OCI-LY7 (cell line): Measurements from ENCODE around the gene UTS2B. TPM values are rescaled to one million over a fixed set of nuclear protein-coding genes. Genes with fewer than 3 reads are reported as not detected.

Source experiments
- BruUV-seq: library from RNA; stranded (reverse); fragments of 400-500 nt; replicated peaks from 2 replicates; lab custom pipeline; 2021; lab: Mats Ljungman, UMichigan
- CTCF ChIA-PET: fragments of 300-600 bp; sonication (Branson Sonifier 250); formaldehyde crosslinking; loops from one replicate; lab custom pipeline; 2022; ENCODE audit warnings: antibody characterized with exemption; ENCODE audit not compliant: unreplicated experiment; lab: Charles Lee
- POLR2A ChIA-PET: fragments of 300-600 bp; sonication (Branson Sonifier 250); formaldehyde crosslinking; loops from one replicate; lab custom pipeline; 2022; ENCODE audit warnings: antibody characterized with exemption; lab: Charles Lee
- DNase-seq: peaks from one replicate; pipeline ENCODE4 v3.0.0-alpha.2; 2015; ENCODE audit warnings: low spot score
- H2AFZ ChIP-seq: fragments of 200-600 bp; sonication (generic), shearing (Covaris generic); 2 replicates; pipeline ENCODE4 v1.6.1; 2014; ENCODE audit warnings: mild to moderate bottlenecking, antibody characterized with exemption, low read length, moderate library complexity
- H3K27ac ChIP-seq: fragments of 200-600 bp; sonication (generic); 2 replicates; pipeline ENCODE4 v1.5.1; 2014; ENCODE audit warnings: mixed run types, low read depth, mild to moderate bottlenecking, moderate library complexity, low read length, inconsistent platforms; ENCODE audit not compliant: poor library complexity, severe bottlenecking
- H3K36me3 ChIP-seq: fragments of 200-600 bp; sonication (generic); 2 replicates; pipeline ENCODE4 v1.6.1; 2014; ENCODE audit warnings: mild to moderate bottlenecking, antibody characterized with exemption, low read length, moderate library complexity, mixed read lengths; ENCODE audit not compliant: insufficient read depth
- H3K4me1 ChIP-seq: fragments of 200-600 bp; sonication (generic); 2 replicates; pipeline ENCODE4 v1.5.1; 2014; ENCODE audit warnings: mild to moderate bottlenecking, low read length; ENCODE audit not compliant: insufficient read depth, poor library complexity, severe bottlenecking
- H3K4me2 ChIP-seq: fragments of 200-600 bp; sonication (generic); 2 replicates; pipeline ENCODE4 v1.6.1; 2014; ENCODE audit warnings: mild to moderate bottlenecking, low read length
- H3K4me3 ChIP-seq: fragments of 200-600 bp; sonication (generic); 2 replicates; pipeline ENCODE4 v1.5.1; 2014; ENCODE audit warnings: mild to moderate bottlenecking, low read depth, low read length; ENCODE audit not compliant: poor library complexity, severe bottlenecking
- H3K79me2 ChIP-seq: fragments of 200-600 bp; sonication (generic); 2 replicates; pipeline ENCODE4 v1.6.1; 2016; ENCODE audit warnings: low read depth, mild to moderate bottlenecking, low read length, moderate library complexity, mixed read lengths; ENCODE audit not compliant: insufficient read depth
- H3K9me2 ChIP-seq: fragments of 200-600 bp; sonication (generic); 2 replicates; pipeline ENCODE4 v1.6.1; 2016; ENCODE audit warnings: mild to moderate bottlenecking, low read length, mixed read lengths; ENCODE audit not compliant: insufficient read depth
- H3K9me3 ChIP-seq: fragments of 200-600 bp; sonication (generic); 2 replicates; pipeline ENCODE4 v1.6.1; 2014; ENCODE audit warnings: mild to moderate bottlenecking, mixed run types, low read length, mixed read lengths
- H4K20me1 ChIP-seq: fragments of 200-600 bp; sonication (generic); 2 replicates; pipeline ENCODE4 v1.6.1; 2014; ENCODE audit warnings: mild to moderate bottlenecking, antibody characterized with exemption, low read length, moderate library complexity, mixed read lengths; ENCODE audit not compliant: insufficient read depth
- EZH2phosphoT487 ChIP-seq: fragments of 200-600 bp; sonication (generic); IDR thresholded peaks from 2 replicates; pipeline ENCODE4 v1.6.1; 2018; ENCODE audit warnings: low read depth, borderline replicate concordance, mild to moderate bottlenecking, mixed run types, antibody characterized with exemption, low read length, moderate library complexity, mixed read lengths
- intact Hi-C: fragments of 100-400 bp; cut with micrococcal nuclease; formaldehyde crosslinking; loops from one replicate; pipeline ENCODE4 v1.10.0; 2022; ENCODE audit not compliant: unreplicated experiment
- total RNA-seq, 2 experiments: library from RNA; depleted of rRNA in 1 of 2; stranded (reverse); fragments of >200 nt in 1 of 2; shearing (Covaris generic) in 1 of 2; gene quantifications; 2 replicates each; pipeline ENCODE4 v1.2.3, GENCODE V29; 2014 to 2022
- TF ChIP-seq, protein P1 (sequence below): fragments of 200-600 bp; sonication (generic); conservative IDR thresholded peaks from 2 replicates; pipeline ENCODE4 v1.5.1; 2014; ENCODE audit warnings: mild to moderate bottlenecking, antibody characterized with exemption, low read length, moderate library complexity, mixed read lengths

Gene UTS2B
- total RNA-seq, 2 experiments from 2014 or later: 0.92 to 1.1 TPM

DNA sequence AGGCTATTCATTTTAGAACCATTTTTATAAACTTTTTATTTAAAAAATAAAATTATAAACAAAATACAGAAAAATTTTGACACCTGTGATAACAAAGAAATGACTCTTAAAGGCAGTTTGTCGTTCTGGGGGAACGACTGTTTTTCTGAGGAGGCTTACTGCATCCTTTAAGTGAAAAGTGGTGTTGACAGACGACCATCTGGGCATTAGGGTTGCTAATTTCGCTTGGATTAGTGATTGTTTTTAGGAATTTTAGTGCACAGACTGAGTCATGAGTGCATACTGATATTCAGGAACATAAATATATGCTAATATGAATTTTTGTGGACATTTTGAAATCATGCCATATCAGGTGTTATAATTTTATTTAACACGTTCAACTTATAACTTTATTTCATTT, 102.8 kb downstream of the UTS2B start:
- intact Hi-C loops: loop anchor here (10.0 kb wide), 1 partner anchor 283 kb away; no protein-coding TSS in a partner anchor
- H3K79me2 ChIP-seq: no peaks in the 10 kb centered on the region
- 0 out of 2 replicates have a peak, but pooled peaks cover 3% of the 10 kb centered on the region for H3K9me3 ChIP-seq
- H3K9me2 ChIP-seq: 0 out of 2 replicates have a peak, but pooled peaks cover 3% of the 10 kb centered on the region
- no peak for DNase-seq
- no peaks in the 10 kb centered on the region for H4K20me1 ChIP-seq
- no peak overlapping the region for H3K27ac ChIP-seq
- no peaks in the 10 kb centered on the region for H3K4me1 ChIP-seq
- TF ChIP-seq EZH2phosphoT487: no peak
- TF ChIP-seq, protein P1, sequence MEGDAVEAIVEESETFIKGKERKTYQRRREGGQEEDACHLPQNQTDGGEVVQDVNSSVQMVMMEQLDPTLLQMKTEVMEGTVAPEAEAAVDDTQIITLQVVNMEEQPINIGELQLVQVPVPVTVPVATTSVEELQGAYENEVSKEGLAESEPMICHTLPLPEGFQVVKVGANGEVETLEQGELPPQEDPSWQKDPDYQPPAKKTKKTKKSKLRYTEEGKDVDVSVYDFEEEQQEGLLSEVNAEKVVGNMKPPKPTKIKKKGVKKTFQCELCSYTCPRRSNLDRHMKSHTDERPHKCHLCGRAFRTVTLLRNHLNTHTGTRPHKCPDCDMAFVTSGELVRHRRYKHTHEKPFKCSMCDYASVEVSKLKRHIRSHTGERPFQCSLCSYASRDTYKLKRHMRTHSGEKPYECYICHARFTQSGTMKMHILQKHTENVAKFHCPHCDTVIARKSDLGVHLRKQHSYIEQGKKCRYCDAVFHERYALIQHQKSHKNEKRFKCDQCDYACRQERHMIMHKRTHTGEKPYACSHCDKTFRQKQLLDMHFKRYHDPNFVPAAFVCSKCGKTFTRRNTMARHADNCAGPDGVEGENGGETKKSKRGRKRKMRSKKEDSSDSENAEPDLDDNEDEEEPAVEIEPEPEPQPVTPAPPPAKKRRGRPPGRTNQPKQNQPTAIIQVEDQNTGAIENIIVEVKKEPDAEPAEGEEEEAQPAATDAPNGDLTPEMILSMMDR: no peak
- ChIA-PET CTCF (no interaction called here), POLR2A (no interaction called here)
- no peaks in the 10 kb centered on the region for H3K36me3 ChIP-seq
- no TSS peak for BruUV-seq
- H2AFZ ChIP-seq: peak overlapping the region; percentile 73; the same call in 1 of the 2 replicates
- H3K4me3 ChIP-seq: no peak overlapping the region
- H3K4me2 ChIP-seq: no peak overlapping the region

DNA sequence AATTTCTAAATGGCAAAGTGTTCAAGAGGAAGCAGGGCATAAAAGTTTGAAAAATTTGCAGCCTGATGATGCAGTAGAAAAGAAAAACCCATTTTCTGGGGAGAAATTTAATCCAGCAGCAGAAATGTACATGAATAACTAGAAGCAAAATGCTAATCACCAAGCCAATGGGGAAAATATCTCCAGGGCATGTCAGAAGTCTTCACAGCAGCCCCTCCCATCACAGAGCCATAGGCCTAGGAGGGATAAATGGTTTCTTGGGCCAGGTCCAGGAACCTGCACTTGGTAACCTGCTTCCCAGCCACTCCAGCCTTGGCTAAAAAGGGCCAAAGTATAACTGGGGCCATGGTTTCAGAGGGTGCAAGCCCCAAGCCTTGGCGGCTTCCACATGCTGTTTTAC, 108.7 kb downstream of the UTS2B start:
- TF ChIP-seq, protein P1: no peak
- TF ChIP-seq EZH2phosphoT487: no peak
- H3K27ac ChIP-seq: no peak overlapping the region
- no peaks in the 10 kb centered on the region for H3K79me2 ChIP-seq
- intact Hi-C loops: loop anchor here (10.0 kb wide), 1 partner anchor 277 kb away; no protein-coding TSS in a partner anchor
- no TSS peak for BruUV-seq
- H3K36me3 ChIP-seq: no peaks in the 10 kb centered on the region; the same call in 1 of the 2 replicates
- no peaks in the 10 kb centered on the region for H3K4me1 ChIP-seq
- 0 out of 2 replicates have a peak, but pooled peaks cover 2% of the 10 kb centered on the region for H3K9me2 ChIP-seq
- H3K9me3 ChIP-seq: 0 out of 2 replicates have a peak, but pooled peaks cover 11% of the 10 kb centered on the region
- H2AFZ ChIP-seq: no peak overlapping the region
- DNase-seq: no peak
- H3K4me3 ChIP-seq: no peak overlapping the region
- CTCF ChIA-PET: no interaction called here
- POLR2A ChIA-PET: no interaction called here
- H3K4me2 ChIP-seq: no peak overlapping the region
- no peaks in the 10 kb centered on the region for H4K20me1 ChIP-seq

DNA sequence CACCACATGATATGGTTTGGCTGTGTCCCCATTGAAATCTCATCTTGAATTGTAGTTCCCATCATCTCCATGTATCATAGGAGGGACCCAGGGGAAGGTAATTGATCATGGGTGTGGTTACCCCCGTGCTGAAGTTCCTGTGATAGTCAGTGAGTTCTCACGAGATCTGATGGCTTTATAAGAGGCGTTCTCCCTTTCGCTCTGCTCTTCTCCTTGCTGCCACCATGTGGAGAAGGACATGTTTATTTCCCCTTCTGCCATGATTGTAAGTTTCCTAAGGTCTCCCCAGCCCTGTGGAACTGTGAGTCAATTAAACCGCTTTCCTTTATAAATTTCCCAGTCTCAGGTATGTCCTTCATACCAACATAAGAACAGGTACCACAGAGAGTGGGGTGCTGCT, 109.4 kb downstream of the UTS2B start:
- ChIA-PET CTCF (no interaction called here), POLR2A (interaction anchor here (0.8 kb wide), 1 partner anchor 119 kb away, joined by 3 read pairs; no protein-coding TSS in a partner anchor)
- H3K36me3 ChIP-seq: no peaks in the 10 kb centered on the region; the same call in 1 of the 2 replicates
- no peak for TF ChIP-seq EZH2phosphoT487
- TF ChIP-seq, protein P1: peak; percentile 62
- H3K4me3 ChIP-seq: no peak overlapping the region
- DNase-seq: peak; percentile 24
- no peak overlapping the region for H3K4me2 ChIP-seq
- no peaks in the 10 kb centered on the region for H3K9me2 ChIP-seq
- peaks cover 17% of the 10 kb centered on the region for H3K9me3 ChIP-seq
- no peaks in the 10 kb centered on the region for H3K79me2 ChIP-seq
- intact Hi-C loops: loop anchor here (10.0 kb wide), 1 partner anchor 276 kb away; no protein-coding TSS in a partner anchor
- no peak overlapping the region for H3K27ac ChIP-seq
- no peaks in the 10 kb centered on the region for H3K4me1 ChIP-seq
- no TSS peak for BruUV-seq
- no peaks in the 10 kb centered on the region for H4K20me1 ChIP-seq
- H2AFZ ChIP-seq: no peak overlapping the region
